ENCODE results near the gene ZBTB5.

DNA sequence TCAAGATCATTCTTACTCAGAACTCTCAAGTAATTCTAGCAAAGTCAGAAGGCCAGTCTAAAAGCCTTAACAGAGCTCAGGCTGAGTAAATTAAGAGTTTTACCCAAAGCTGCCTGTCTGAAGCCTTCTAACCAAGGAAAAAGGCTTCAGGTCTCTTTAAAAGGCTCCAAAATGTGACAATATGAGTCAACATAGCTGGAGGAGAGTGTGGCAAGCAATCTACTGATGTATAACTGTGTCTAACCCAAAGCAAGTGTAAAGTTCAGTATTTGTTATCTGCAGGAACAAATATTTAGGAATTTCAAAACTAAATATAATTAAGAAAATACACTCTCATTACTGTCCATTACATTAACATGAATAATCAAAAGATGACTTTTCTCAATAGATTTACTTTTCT is 11.0 kb downstream of the ZBTB5 start:
- TF ChIP-seq POLR2AphosphoS5 (IDR thresholded peaks at IDR 0.05; ENCODE audit: low read depth, low read length): no peak
- TF ChIP-seq, protein P1, sequence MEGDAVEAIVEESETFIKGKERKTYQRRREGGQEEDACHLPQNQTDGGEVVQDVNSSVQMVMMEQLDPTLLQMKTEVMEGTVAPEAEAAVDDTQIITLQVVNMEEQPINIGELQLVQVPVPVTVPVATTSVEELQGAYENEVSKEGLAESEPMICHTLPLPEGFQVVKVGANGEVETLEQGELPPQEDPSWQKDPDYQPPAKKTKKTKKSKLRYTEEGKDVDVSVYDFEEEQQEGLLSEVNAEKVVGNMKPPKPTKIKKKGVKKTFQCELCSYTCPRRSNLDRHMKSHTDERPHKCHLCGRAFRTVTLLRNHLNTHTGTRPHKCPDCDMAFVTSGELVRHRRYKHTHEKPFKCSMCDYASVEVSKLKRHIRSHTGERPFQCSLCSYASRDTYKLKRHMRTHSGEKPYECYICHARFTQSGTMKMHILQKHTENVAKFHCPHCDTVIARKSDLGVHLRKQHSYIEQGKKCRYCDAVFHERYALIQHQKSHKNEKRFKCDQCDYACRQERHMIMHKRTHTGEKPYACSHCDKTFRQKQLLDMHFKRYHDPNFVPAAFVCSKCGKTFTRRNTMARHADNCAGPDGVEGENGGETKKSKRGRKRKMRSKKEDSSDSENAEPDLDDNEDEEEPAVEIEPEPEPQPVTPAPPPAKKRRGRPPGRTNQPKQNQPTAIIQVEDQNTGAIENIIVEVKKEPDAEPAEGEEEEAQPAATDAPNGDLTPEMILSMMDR (IDR thresholded peaks at IDR 0.05): no peak
